OCI-LY7 (cell line): ENCODE measurements around the gene LARGE1. TPM values are rescaled to one million over a fixed set of nuclear protein-coding genes. Genes with fewer than 3 reads are reported as not detected.

Experiments
- BruUV-seq: library from RNA; stranded (reverse); fragments of 400-500 nt; replicated peaks from 2 replicates; lab custom pipeline; 2021; lab: Mats Ljungman, UMichigan
- CTCF ChIA-PET: fragments of 300-600 bp; sonication (Branson Sonifier 250); formaldehyde crosslinking; loops from one replicate; lab custom pipeline; 2022; ENCODE audit warnings: antibody characterized with exemption; ENCODE audit not compliant: unreplicated experiment; lab: Charles Lee
- POLR2A ChIA-PET: fragments of 300-600 bp; sonication (Branson Sonifier 250); formaldehyde crosslinking; loops from one replicate; lab custom pipeline; 2022; ENCODE audit warnings: antibody characterized with exemption; lab: Charles Lee
- DNase-seq: peaks from one replicate; pipeline ENCODE4 v3.0.0-alpha.2; 2015; ENCODE audit warnings: low spot score
- H2AFZ ChIP-seq: fragments of 200-600 bp; sonication (generic), shearing (Covaris generic); 2 replicates; pipeline ENCODE4 v1.6.1; 2014; ENCODE audit warnings: mild to moderate bottlenecking, antibody characterized with exemption, low read length, moderate library complexity
- H3K27ac ChIP-seq: fragments of 200-600 bp; sonication (generic); 2 replicates; pipeline ENCODE4 v1.5.1; 2014; ENCODE audit warnings: mixed run types, low read depth, mild to moderate bottlenecking, moderate library complexity, low read length, inconsistent platforms; ENCODE audit not compliant: poor library complexity, severe bottlenecking
- H3K36me3 ChIP-seq: fragments of 200-600 bp; sonication (generic); 2 replicates; pipeline ENCODE4 v1.6.1; 2014; ENCODE audit warnings: mild to moderate bottlenecking, antibody characterized with exemption, low read length, moderate library complexity, mixed read lengths; ENCODE audit not compliant: insufficient read depth
- H3K4me1 ChIP-seq: fragments of 200-600 bp; sonication (generic); 2 replicates; pipeline ENCODE4 v1.5.1; 2014; ENCODE audit warnings: mild to moderate bottlenecking, low read length; ENCODE audit not compliant: insufficient read depth, poor library complexity, severe bottlenecking
- H3K4me2 ChIP-seq: fragments of 200-600 bp; sonication (generic); 2 replicates; pipeline ENCODE4 v1.6.1; 2014; ENCODE audit warnings: mild to moderate bottlenecking, low read length
- H3K4me3 ChIP-seq: fragments of 200-600 bp; sonication (generic); 2 replicates; pipeline ENCODE4 v1.5.1; 2014; ENCODE audit warnings: mild to moderate bottlenecking, low read depth, low read length; ENCODE audit not compliant: poor library complexity, severe bottlenecking
- H3K79me2 ChIP-seq: fragments of 200-600 bp; sonication (generic); 2 replicates; pipeline ENCODE4 v1.6.1; 2016; ENCODE audit warnings: low read depth, mild to moderate bottlenecking, low read length, moderate library complexity, mixed read lengths; ENCODE audit not compliant: insufficient read depth
- H3K9me2 ChIP-seq: fragments of 200-600 bp; sonication (generic); 2 replicates; pipeline ENCODE4 v1.6.1; 2016; ENCODE audit warnings: mild to moderate bottlenecking, low read length, mixed read lengths; ENCODE audit not compliant: insufficient read depth
- H3K9me3 ChIP-seq: fragments of 200-600 bp; sonication (generic); 2 replicates; pipeline ENCODE4 v1.6.1; 2014; ENCODE audit warnings: mild to moderate bottlenecking, mixed run types, low read length, mixed read lengths
- H4K20me1 ChIP-seq: fragments of 200-600 bp; sonication (generic); 2 replicates; pipeline ENCODE4 v1.6.1; 2014; ENCODE audit warnings: mild to moderate bottlenecking, antibody characterized with exemption, low read length, moderate library complexity, mixed read lengths; ENCODE audit not compliant: insufficient read depth
- EZH2phosphoT487 ChIP-seq: fragments of 200-600 bp; sonication (generic); IDR thresholded peaks from 2 replicates; pipeline ENCODE4 v1.6.1; 2018; ENCODE audit warnings: low read depth, borderline replicate concordance, mild to moderate bottlenecking, mixed run types, antibody characterized with exemption, low read length, moderate library complexity, mixed read lengths
- intact Hi-C: fragments of 100-400 bp; cut with micrococcal nuclease; formaldehyde crosslinking; loops from one replicate; pipeline ENCODE4 v1.10.0; 2022; ENCODE audit not compliant: unreplicated experiment
- total RNA-seq, 2 experiments: library from RNA; depleted of rRNA in 1 of 2; stranded (reverse); fragments of >200 nt in 1 of 2; shearing (Covaris generic) in 1 of 2; gene quantifications; 2 replicates each; pipeline ENCODE4 v1.2.3, GENCODE V29; 2014 to 2022
- TF ChIP-seq, protein P1 (sequence below): fragments of 200-600 bp; sonication (generic); conservative IDR thresholded peaks from 2 replicates; pipeline ENCODE4 v1.5.1; 2014; ENCODE audit warnings: mild to moderate bottlenecking, antibody characterized with exemption, low read length, moderate library complexity, mixed read lengths

Gene LARGE1
- total RNA-seq, 2 experiments from 2014 or later, result 31.5 to 31.9 TPM

DNA sequence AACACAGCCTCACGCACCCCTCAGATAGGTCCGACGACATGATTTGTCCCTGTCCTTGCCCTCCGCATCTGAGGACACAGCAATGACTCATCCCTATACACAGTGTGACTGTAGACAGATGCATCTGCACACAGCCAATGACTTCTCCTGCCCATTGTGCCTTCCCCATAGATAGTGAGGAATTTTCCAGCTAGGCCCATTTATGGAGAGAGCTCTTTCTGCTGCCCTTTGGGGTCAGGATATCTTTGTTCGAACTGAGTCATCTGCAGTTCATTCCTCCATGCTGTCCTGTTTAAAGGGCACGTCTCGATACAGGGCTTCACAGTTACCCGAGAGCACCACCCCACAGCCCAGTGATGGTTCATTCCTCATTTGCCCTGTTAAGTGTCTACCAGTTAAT, 96.7 kb downstream of the LARGE1 start:
- intact Hi-C loops, result no loop called here
- ChIA-PET CTCF (no interaction called here), POLR2A (interaction anchor here (0.6 kb wide), 1 partner anchor 56 kb away, joined by 3 read pairs; no protein-coding TSS in a partner anchor)
- TF ChIP-seq, protein P1, sequence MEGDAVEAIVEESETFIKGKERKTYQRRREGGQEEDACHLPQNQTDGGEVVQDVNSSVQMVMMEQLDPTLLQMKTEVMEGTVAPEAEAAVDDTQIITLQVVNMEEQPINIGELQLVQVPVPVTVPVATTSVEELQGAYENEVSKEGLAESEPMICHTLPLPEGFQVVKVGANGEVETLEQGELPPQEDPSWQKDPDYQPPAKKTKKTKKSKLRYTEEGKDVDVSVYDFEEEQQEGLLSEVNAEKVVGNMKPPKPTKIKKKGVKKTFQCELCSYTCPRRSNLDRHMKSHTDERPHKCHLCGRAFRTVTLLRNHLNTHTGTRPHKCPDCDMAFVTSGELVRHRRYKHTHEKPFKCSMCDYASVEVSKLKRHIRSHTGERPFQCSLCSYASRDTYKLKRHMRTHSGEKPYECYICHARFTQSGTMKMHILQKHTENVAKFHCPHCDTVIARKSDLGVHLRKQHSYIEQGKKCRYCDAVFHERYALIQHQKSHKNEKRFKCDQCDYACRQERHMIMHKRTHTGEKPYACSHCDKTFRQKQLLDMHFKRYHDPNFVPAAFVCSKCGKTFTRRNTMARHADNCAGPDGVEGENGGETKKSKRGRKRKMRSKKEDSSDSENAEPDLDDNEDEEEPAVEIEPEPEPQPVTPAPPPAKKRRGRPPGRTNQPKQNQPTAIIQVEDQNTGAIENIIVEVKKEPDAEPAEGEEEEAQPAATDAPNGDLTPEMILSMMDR, result no peak
- TF ChIP-seq EZH2phosphoT487, result no peak
- Histone ChIP-seq H3K36me3 (no peaks in the 10 kb centered on the region), H3K79me2 (no peaks in the 10 kb centered on the region), H3K4me1 (peaks cover 2% of the 10 kb centered on the region), H3K27ac (no peak overlapping the region), H3K9me3 (no peaks in the 10 kb centered on the region; the same call in 1 of the 2 replicates), H4K20me1 (no peaks in the 10 kb centered on the region), H2AFZ (no peak overlapping the region), H3K9me2 (no peaks in the 10 kb centered on the region), H3K4me3 (no peak overlapping the region), H3K4me2 (no peak overlapping the region)
- no peak for DNase-seq
- no TSS peak for BruUV-seq

DNA sequence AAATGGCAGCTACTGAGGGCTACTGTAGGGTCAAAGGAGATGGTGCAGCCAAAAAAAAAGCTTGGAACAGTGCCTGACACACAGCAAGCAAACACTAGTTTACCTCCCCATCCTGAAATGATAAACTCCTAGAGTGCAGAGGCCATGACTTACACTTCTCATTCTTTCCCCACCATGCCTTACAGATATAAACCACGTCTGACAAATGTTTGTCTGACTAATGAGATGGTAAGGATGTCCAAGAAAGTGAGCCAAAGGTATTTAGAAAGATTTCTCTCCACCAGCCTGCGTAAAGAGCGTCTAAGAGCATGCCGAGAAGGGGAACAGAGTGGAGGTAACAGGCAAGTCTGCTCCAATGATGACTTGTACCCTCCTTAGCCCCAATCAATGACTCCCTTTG, 99.0 kb downstream of the LARGE1 start:
- Histone ChIP-seq H3K9me3 (no peaks in the 10 kb centered on the region; the same call in 1 of the 2 replicates), H4K20me1 (no peaks in the 10 kb centered on the region), H3K79me2 (no peaks in the 10 kb centered on the region), H3K4me2 (no peak overlapping the region), H3K27ac (no peak overlapping the region), H3K4me3 (no peak overlapping the region), H3K36me3 (no peaks in the 10 kb centered on the region), H2AFZ (no peak overlapping the region), H3K4me1 (peaks cover 5% of the 10 kb centered on the region), H3K9me2 (no peaks in the 10 kb centered on the region)
- POLR2A ChIA-PET, result interaction anchor here (0.6 kb wide), 1 partner anchor 538 kb away, joined by 6 read pairs; no protein-coding TSS in a partner anchor
- BruUV-seq, result no TSS peak
- CTCF ChIA-PET, result no interaction called here
- no peak for TF ChIP-seq EZH2phosphoT487
- TF ChIP-seq, protein P1, result no peak
- no peak for DNase-seq
- intact Hi-C loops, result no loop called here

DNA sequence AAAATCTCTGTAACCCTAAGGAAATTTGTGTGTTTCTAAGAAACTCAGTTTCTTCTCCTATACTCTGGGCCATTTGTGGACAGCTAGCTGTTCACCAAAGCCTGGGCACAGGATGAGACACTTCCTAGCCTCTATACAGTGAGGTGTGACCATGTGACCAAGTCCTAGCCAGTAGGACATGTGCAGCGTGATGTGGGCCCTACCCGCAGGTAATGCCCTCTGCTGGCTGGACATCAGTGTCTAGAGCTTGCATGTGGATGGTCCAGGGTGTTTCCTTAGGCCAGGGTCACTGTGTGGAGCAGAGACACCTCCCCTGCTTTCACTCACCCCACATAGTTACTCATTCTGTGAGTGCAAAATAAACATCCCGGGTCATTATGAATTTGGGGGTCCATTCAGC, 100.5 kb downstream of the LARGE1 start:
- DNase-seq, result no peak
- Histone ChIP-seq H3K4me2 (no peak overlapping the region), H4K20me1 (no peaks in the 10 kb centered on the region), H3K4me3 (no peak overlapping the region), H3K36me3 (no peaks in the 10 kb centered on the region), H3K27ac (no peak overlapping the region), H3K4me1 (peaks cover 5% of the 10 kb centered on the region), H3K9me2 (no peaks in the 10 kb centered on the region), H3K9me3 (no peaks in the 10 kb centered on the region; the same call in 1 of the 2 replicates), H2AFZ (no peak overlapping the region), H3K79me2 (no peaks in the 10 kb centered on the region)
- CTCF ChIA-PET, result interaction anchor here (0.6 kb wide), 1 partner anchor 10 kb away, joined by 3 read pairs; no protein-coding TSS in a partner anchor
- TF ChIP-seq, protein P1, result 0 out of 2 replicates have a peak, but pooled peaks have one; percentile 13
- no peak for TF ChIP-seq EZH2phosphoT487
- POLR2A ChIA-PET, result no interaction called here
- BruUV-seq, result no TSS peak
- intact Hi-C loops, result no loop called here
